ENCODE measurements around the gene CYP2W1. TPM values are rescaled to one million over a fixed set of nuclear protein-coding genes. Genes with fewer than 3 reads are reported as not detected.

The CYP2W1 gene
- total RNA-seq, 1 experiment from 2014 or later = not detected

DNA sequence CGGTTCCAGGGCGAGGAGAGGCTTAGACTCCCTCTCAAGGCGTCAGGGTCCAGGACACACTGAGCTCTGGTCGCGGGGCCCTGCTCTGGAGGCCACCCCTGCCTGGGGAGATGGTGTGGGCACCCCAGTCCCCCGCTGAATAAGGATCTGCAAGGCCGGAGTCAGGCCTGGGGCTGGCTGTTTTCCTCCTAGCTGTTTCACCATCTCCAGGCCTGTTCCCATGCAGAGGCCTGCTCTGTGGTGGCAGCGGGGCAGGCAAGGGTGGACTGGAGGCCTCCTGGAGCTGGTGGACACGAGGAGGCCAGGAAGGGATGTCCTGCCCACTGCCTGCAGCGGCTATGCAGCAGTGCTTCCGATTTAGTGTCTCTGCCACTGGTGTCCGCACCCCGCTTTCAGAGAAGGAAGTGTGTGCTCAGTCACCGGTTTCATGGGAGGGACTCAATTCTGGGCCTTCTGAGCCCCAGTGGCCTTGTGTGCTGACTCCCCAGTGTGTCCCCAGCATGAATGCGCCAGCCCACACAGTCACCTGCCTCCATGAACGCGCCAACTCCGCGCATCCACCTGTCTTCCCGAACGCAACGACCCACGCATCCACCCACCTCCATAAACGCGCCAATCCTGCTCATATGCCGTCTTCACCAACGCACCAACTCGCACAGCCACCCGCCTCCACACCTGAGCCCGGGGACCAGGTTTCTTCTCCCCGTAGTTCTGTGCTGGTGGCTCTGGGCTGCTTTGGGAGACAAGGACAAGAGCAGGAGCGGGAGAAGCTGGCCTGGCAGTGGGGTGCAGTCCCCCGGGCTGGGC, 46.9 kb downstream of the CYP2W1 start:
- H4K20me1 ChIP-seq (ENCODE audit: insufficient read depth) = peaks cover 17% of the 10 kb centered on the region; the same call in 1 of the 2 replicates
- H3K36me3 ChIP-seq (ENCODE audit: low read depth) = no peaks in the 10 kb centered on the region
- H3K4me1 ChIP-seq (replicated peaks; ENCODE audit: insufficient read depth) = peaks cover 14% of the 10 kb centered on the region
- ChIA-PET CTCF (no interaction called here), POLR2A (ENCODE audit: unreplicated experiment) (no interaction called here)
- intact Hi-C loops (cut with micrococcal nuclease; ENCODE audit: unreplicated experiment) = no loop called here
- no peaks in the 10 kb centered on the region for H3K9me2 ChIP-seq (ENCODE audit: insufficient read depth)
- peak overlapping the region; percentile 70 for H3K4me2 ChIP-seq
- TF ChIP-seq EZH2 (IDR thresholded peaks at IDR 0.05; ENCODE audit: low read depth) (no peak), CTCF (conservative IDR thresholded peaks at IDR 0.05) (no peak)
- H3F3A ChIP-seq (ENCODE audit: insufficient read depth, low read depth) = 0 out of 2 replicates have a peak, but pooled peaks cover 24% of the 10 kb centered on the region
- H3K9me3 ChIP-seq (ENCODE audit: insufficient read depth, low read depth) = no peaks in the 10 kb centered on the region
- no peak overlapping the region for H2AFZ ChIP-seq
- no peak overlapping the region for H3K4me3 ChIP-seq
- H3K27ac ChIP-seq = peak overlapping the region; percentile 35
- DNase-seq = no peak
- BruUV-seq (replicated peaks) = no TSS peak
- peaks cover 20% of the 10 kb centered on the region for H3K79me2 ChIP-seq (ENCODE audit: low read depth)
- no peaks in the 10 kb centered on the region for H3K27me3 ChIP-seq (ENCODE audit: insufficient read depth, low read depth)

DNA sequence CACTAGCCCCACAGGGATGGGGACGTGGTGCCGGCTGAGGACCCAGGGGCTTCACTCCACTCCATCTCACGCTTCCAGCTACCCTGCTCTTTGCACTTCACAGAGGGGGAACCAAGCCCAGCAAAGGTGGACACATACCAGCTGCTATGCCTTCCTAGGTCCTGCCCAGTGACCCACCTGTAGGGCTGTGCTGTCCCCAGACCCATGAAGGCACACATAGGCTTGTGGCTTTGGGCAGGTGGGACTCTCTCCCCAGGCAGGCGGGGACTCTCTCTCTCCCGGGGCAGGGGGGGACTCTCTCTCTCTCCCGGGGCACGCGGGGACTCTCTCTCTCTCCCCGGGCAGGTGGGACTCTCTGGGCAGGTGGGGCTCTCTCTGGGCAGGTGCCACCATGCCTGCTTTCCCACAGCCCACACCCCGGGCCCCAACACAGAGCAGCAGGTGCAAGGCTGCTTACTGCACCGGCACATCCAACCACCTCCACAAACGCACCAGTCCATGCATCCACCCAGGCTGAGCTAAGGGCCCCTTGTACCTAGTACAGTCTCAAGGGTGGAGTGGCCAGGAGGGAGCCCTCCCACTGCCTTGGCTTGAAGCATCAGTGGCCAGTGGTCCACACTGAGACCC, 47.6 kb downstream of the CYP2W1 start:
- no peak for TF ChIP-seq EZH2 (IDR thresholded peaks at IDR 0.05; ENCODE audit: low read depth)
- no peak for TF ChIP-seq CTCF (conservative IDR thresholded peaks at IDR 0.05)
- Histone ChIP-seq H3F3A (ENCODE audit: insufficient read depth, low read depth) (0 out of 2 replicates have a peak, but pooled peaks cover 24% of the 10 kb centered on the region), H3K9me2 (ENCODE audit: insufficient read depth) (no peaks in the 10 kb centered on the region), H3K36me3 (ENCODE audit: low read depth) (no peaks in the 10 kb centered on the region), H2AFZ (no peak overlapping the region), H3K9me3 (ENCODE audit: insufficient read depth, low read depth) (no peaks in the 10 kb centered on the region), H4K20me1 (ENCODE audit: insufficient read depth) (peaks cover 10% of the 10 kb centered on the region; the same call in 1 of the 2 replicates), H3K4me3 (no peak overlapping the region), H3K27ac (no peak overlapping the region), H3K79me2 (ENCODE audit: low read depth) (peaks cover 20% of the 10 kb centered on the region), H3K4me2 (no peak overlapping the region), H3K27me3 (ENCODE audit: insufficient read depth, low read depth) (no peaks in the 10 kb centered on the region), H3K4me1 (replicated peaks; ENCODE audit: insufficient read depth) (peaks cover 14% of the 10 kb centered on the region)
- DNase-seq = no peak
- POLR2A ChIA-PET (ENCODE audit: unreplicated experiment) = no interaction called here
- no TSS peak for BruUV-seq (replicated peaks)
- CTCF ChIA-PET = no interaction called here
- intact Hi-C loops (cut with micrococcal nuclease; ENCODE audit: unreplicated experiment) = no loop called here

GRCh38 chr7:1031716-1032455, 48.9 kb downstream of the CYP2W1 start:
- Histone ChIP-seq H3K4me2 (no peak overlapping the region), H3K9me2 (ENCODE audit: insufficient read depth) (no peaks in the 10 kb centered on the region), H3K79me2 (ENCODE audit: low read depth) (peaks cover 9% of the 10 kb centered on the region; the same call in 1 of the 2 replicates), H3K27me3 (ENCODE audit: insufficient read depth, low read depth) (no peaks in the 10 kb centered on the region), H3K27ac (no peak overlapping the region), H3F3A (ENCODE audit: insufficient read depth, low read depth) (0 out of 2 replicates have a peak, but pooled peaks cover 20% of the 10 kb centered on the region), H3K36me3 (ENCODE audit: low read depth) (no peaks in the 10 kb centered on the region), H3K9me3 (ENCODE audit: insufficient read depth, low read depth) (no peaks in the 10 kb centered on the region), H3K4me3 (no peak overlapping the region), H4K20me1 (ENCODE audit: insufficient read depth) (no peaks in the 10 kb centered on the region; the same call in 1 of the 2 replicates), H3K4me1 (replicated peaks; ENCODE audit: insufficient read depth) (peaks cover 14% of the 10 kb centered on the region), H2AFZ (no peak overlapping the region)
- intact Hi-C loops (cut with micrococcal nuclease; ENCODE audit: unreplicated experiment) = no loop called here
- no peak for DNase-seq
- ChIA-PET POLR2A (ENCODE audit: unreplicated experiment) (no interaction called here), CTCF (no interaction called here)
- no peak for TF ChIP-seq CTCF (conservative IDR thresholded peaks at IDR 0.05)
- TF ChIP-seq EZH2 (IDR thresholded peaks at IDR 0.05; ENCODE audit: low read depth) = no peak
- BruUV-seq (replicated peaks) = no TSS peak

Data from PC-9 (cell line).